SH-SY5Y (cell line): ENCODE results near the gene SYP.

ENCODE experiments used
- GATA2 ChIP-seq: IDR thresholded peaks from 2 replicates; pipeline ENCODE4 v1.6.1; 2011; ENCODE audit warnings: mild to moderate bottlenecking, low read depth, low read length
- GATA3 ChIP-seq: IDR thresholded peaks from 2 replicates; pipeline ENCODE4 v1.6.1; 2011; ENCODE audit warnings: low read depth, mild to moderate bottlenecking, low read length, moderate library complexity

DNA sequence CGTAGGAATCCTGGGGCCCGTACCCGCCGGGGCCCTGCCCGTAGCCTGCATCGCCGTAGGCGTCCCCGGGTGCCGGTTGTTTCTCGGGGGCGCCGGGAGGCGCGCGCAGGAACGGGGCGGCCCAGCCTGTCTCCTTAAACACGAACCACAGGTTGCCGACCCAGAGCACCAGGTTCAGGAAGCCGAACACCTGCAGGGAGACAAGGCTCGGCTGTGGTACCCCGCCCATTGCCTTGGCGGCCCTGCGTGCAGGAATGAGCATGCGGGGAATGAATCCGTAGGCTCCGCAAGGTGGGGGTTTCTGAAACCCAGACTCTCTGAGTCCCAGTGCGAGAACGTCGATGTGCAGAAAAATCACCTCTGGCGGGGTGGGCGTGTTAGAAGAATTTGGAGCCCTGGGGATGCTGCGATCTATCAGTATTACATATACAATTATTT, 8.4 kb downstream of the SYP start:
- TF ChIP-seq GATA2 (no peak), GATA3 (no peak)
